Measurements from ENCODE around the gene FAIM2. TPM values are rescaled to one million over a fixed set of nuclear protein-coding genes. Genes with fewer than 3 reads are reported as not detected.

Gene FAIM2
- total and polyA plus RNA-seq, 10 of the 15 experiments (the other 5 are each of a cell fraction or from before 2014, with no cell fraction given) = not detected

- H3K27ac ChIP-seq (ENCODE audit: control insufficient read depth, insufficient read depth) = no peak overlapping the region
- no peak overlapping the region for H3K4me3 ChIP-seq
- ChIA-PET SMC1A (ENCODE audit: uncharacterized antibody, unreplicated experiment) (interaction anchor here (0.7 to 1.4 kb wide), 5 partner anchors 8 to 411 kb away, joined by 3 to 7 read pairs (median 3); no protein-coding TSS in a partner anchor), POLR2A (interaction anchor here (0.8 to 1.8 kb wide), 3 partner anchors 22 to 103 kb away, joined by 3 to 5 read pairs (median 5); partner anchors contain the start of gene TMBIM6), RAD21 (ENCODE audit: unreplicated experiment) (interaction anchor here (1.1 to 7.4 kb wide), 3 partner anchors 16 to 103 kb away, joined by 4 to 49 read pairs (median 7); partner anchors contain the start of genes NCKAP5L and TMBIM6), CTCF (interaction anchor here (1.1 to 7.3 kb wide), 5 partner anchors 12 to 222 kb away, joined by 3 to 122 read pairs (median 7); partner anchors contain the start of gene TMBIM6)
- in situ Hi-C loops (cut with MboI) = no loop called here
- TF ChIP-seq CREM (IDR thresholded peaks at IDR 0.05; ENCODE audit: low read depth) (no peak), POLR2AphosphoS2 (IDR thresholded peaks at IDR 0.05; ENCODE audit: low read depth, low read length) (no peak)
- no peaks in the 10 kb centered on the region for H3K27me3 ChIP-seq (replicated peaks in 1 of 2; ENCODE audit: control insufficient read depth in 2 of 2, insufficient read depth in 2 of 2, low read length in 1 of 2)
- H3K9me3 ChIP-seq (replicated peaks; ENCODE audit: control insufficient read depth, insufficient read depth, low read length) = no peaks in the 10 kb centered on the region
- peaks cover 12% of the 10 kb centered on the region for H3K79me2 ChIP-seq (ENCODE audit: control insufficient read depth, insufficient read depth, low read length)
- no peak for DNase-seq (ENCODE audit: low read depth, low spot score)
- no peaks in the 10 kb centered on the region for H3K36me3 ChIP-seq (ENCODE audit: control insufficient read depth in 2 of 2, insufficient read depth in 2 of 2, low read length in 1 of 2)
- no peak for FAIRE-seq
- no peak overlapping the region for H2AFZ ChIP-seq (ENCODE audit: control insufficient read depth, low read depth, low read length)
- WGBS (ENCODE audit: insufficient coverage, insufficient replicate concordance, low lambda C conversion rate, missing lambda C conversion rate) = 85% methylated on average over 4 of the region's 4 CpGs
- no peak for ATAC-seq
- no TSS peak for BruUV-seq (replicated peaks)
- peaks cover 10% of the 10 kb centered on the region; the same call in 1 of the 2 replicates for H3K4me1 ChIP-seq (ENCODE audit: control insufficient read depth, insufficient read depth, low read length)
- no peaks in the 10 kb centered on the region for H4K20me1 ChIP-seq (ENCODE audit: control insufficient read depth, insufficient read depth)
- H3K9ac ChIP-seq (ENCODE audit: control insufficient read depth, insufficient read depth, low read length) = no peak overlapping the region
- no peak overlapping the region for H3K4me2 ChIP-seq (ENCODE audit: control insufficient read depth, insufficient read depth)
- intact Hi-C loops (cut with micrococcal nuclease; ENCODE audit: unreplicated experiment) = no loop called here
These were observed 59.7 kb downstream of the FAIM2 start for GRCh38 chr12:49843876-49844437.

- CTCF ChIA-PET = interaction anchor here (0.8 to 7.3 kb wide), 9 partner anchors 11 to 364 kb away, joined by 3 to 122 read pairs (median 4); partner anchors contain the start of gene TMBIM6
- TF ChIP-seq CHD2 (IDR thresholded peaks at IDR 0.05; ENCODE audit: borderline replicate concordance, low read depth, low read length) (no peak), RFX5 (IDR thresholded peaks at IDR 0.05; ENCODE audit: low read depth, low read length) (no peak), SRF (IDR thresholded peaks at IDR 0.05; ENCODE audit: low read depth in 2 of 2, low read length in 2 of 2) (no peak), CBFB (IDR thresholded peaks at IDR 0.05; ENCODE audit: low read depth) (no peak), E2F8 (IDR thresholded peaks at IDR 0.05; ENCODE audit: low read depth, partially characterized antibody) (no peak), GATAD2B (conservative IDR thresholded peaks at IDR 0.05; ENCODE audit: low read depth) (no peak), E2F4 (IDR thresholded peaks at IDR 0.05; ENCODE audit: low read depth, low read length) (no peak), IRF4 (IDR thresholded peaks at IDR 0.05; ENCODE audit: low read depth, low read length) (no peak)
- POLR2A ChIA-PET = interaction anchor here (0.8 to 1.9 kb wide), 5 partner anchors 14 to 102 kb away, joined by 3 to 5 read pairs (median 4); partner anchors contain the start of genes NCKAP5L and TMBIM6
- DNase-seq (ENCODE audit: low read depth, low spot score) (no peak), ATAC-seq (no peak), FAIRE-seq (no peak)
- peak overlapping the region; percentile 98 for H3K4me2 ChIP-seq (ENCODE audit: control insufficient read depth, insufficient read depth)
- 74% methylated on average over 7 of the region's 7 CpGs for WGBS (ENCODE audit: insufficient coverage, insufficient replicate concordance, low lambda C conversion rate, missing lambda C conversion rate)
- SMC1A ChIA-PET (ENCODE audit: uncharacterized antibody, unreplicated experiment) = interaction anchor here (0.7 to 1.4 kb wide), 7 partner anchors 8 to 412 kb away, joined by 3 to 7 read pairs (median 3); partner anchors contain the start of gene TMBIM6
- H3K27me3 ChIP-seq (replicated peaks in 1 of 2; ENCODE audit: control insufficient read depth in 2 of 2, insufficient read depth in 2 of 2, low read length in 1 of 2) = no peaks in the 10 kb centered on the region
- peak overlapping the region; percentile 94 for H3K9ac ChIP-seq (ENCODE audit: control insufficient read depth, insufficient read depth, low read length)
- H3K36me3 ChIP-seq (ENCODE audit: control insufficient read depth in 2 of 2, insufficient read depth in 2 of 2, low read length in 1 of 2) = no peaks in the 10 kb centered on the region
- no peaks in the 10 kb centered on the region for H3K9me3 ChIP-seq (replicated peaks; ENCODE audit: control insufficient read depth, insufficient read depth, low read length)
- intact Hi-C loops (cut with micrococcal nuclease; ENCODE audit: unreplicated experiment) (no loop called here), in situ Hi-C loops (cut with MboI) (no loop called here)
- BruUV-seq (replicated peaks) = no TSS peak
- no peaks in the 10 kb centered on the region for H4K20me1 ChIP-seq (ENCODE audit: control insufficient read depth, insufficient read depth)
- H3K4me3 ChIP-seq = peak overlapping the region; percentile 98; the same call in 1 of the 2 replicates
- peak overlapping the region; percentile 98 for H2AFZ ChIP-seq (ENCODE audit: control insufficient read depth, low read depth, low read length)
- H3K4me1 ChIP-seq (ENCODE audit: control insufficient read depth, insufficient read depth, low read length) = peaks cover 10% of the 10 kb centered on the region; the same call in 1 of the 2 replicates
- peak overlapping the region; percentile 76 for H3K27ac ChIP-seq (ENCODE audit: control insufficient read depth, insufficient read depth)
- RAD21 ChIA-PET (ENCODE audit: unreplicated experiment) = interaction anchor here (0.7 to 7.4 kb wide), 6 partner anchors 14 to 181 kb away, joined by 3 to 49 read pairs (median 4); partner anchors contain the start of genes NCKAP5L and TMBIM6
- peaks cover 12% of the 10 kb centered on the region for H3K79me2 ChIP-seq (ENCODE audit: control insufficient read depth, insufficient read depth, low read length)
These were observed 60.3 kb downstream of the FAIM2 start for GRCh38 chr12:49843411-49843810.

All from GM12878 (cell line).